Measurements from ENCODE around the gene STARD6.

The STARD6 gene

DNA sequence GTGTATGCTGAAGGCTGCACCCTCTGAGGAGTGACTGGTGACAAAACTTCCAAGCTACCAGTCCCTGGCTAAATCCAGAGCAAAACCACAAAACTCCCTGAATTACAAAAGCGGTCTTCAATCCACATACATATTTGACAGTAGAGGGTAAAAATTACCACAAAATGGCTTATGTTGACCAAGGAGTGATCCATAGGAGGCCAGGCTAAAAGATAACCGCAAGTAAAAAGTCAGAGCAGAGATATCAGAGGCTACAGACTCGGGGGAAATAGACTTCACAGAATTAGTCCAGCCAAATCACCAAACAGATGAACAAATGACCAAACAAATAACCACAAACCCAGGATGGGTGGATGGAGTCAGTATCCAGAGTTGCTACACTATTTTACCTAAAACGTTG is 19.4 kb downstream of the STARD6 start:
- H3K4me3 ChIP-seq (replicated peaks; ENCODE audit: low read depth, low read length) = no peak overlapping the region
- TF ChIP-seq, protein P1, sequence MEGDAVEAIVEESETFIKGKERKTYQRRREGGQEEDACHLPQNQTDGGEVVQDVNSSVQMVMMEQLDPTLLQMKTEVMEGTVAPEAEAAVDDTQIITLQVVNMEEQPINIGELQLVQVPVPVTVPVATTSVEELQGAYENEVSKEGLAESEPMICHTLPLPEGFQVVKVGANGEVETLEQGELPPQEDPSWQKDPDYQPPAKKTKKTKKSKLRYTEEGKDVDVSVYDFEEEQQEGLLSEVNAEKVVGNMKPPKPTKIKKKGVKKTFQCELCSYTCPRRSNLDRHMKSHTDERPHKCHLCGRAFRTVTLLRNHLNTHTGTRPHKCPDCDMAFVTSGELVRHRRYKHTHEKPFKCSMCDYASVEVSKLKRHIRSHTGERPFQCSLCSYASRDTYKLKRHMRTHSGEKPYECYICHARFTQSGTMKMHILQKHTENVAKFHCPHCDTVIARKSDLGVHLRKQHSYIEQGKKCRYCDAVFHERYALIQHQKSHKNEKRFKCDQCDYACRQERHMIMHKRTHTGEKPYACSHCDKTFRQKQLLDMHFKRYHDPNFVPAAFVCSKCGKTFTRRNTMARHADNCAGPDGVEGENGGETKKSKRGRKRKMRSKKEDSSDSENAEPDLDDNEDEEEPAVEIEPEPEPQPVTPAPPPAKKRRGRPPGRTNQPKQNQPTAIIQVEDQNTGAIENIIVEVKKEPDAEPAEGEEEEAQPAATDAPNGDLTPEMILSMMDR (IDR thresholded peaks at IDR 0.05; ENCODE audit: low read length, missing control alignments) = no peak
- no peak for DNase-seq (ENCODE audit: low read depth)

DNA sequence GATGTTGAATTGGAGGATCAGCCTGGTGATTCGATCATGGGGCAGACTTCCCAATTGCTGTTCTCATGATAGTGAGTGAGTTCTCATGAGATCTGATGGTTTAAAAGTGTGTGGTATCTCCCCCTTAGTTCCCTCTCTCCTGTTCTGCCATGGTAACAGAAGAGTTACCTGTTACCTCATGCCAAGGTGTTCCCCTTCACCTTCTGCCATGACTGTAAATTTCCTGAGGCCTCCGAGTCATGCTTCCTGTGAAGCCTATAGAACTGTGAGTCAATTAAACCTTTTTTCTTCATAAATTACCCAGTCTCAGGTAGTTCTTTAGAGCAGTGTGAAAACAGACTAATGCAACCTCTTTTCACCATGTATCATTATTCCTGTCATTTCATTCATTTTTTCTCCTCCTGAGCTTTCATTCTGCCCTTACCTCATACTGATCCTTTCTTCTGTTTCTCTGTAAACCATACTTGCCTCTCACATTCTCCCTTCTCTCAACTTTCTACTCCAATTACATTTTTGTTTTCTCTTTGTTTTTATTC is 22.0 kb downstream of the STARD6 start:
- DNase-seq (ENCODE audit: low read depth) = no peak
- H3K4me3 ChIP-seq (replicated peaks; ENCODE audit: low read depth, low read length) = no peak overlapping the region
- TF ChIP-seq, protein P1 (IDR thresholded peaks at IDR 0.05; ENCODE audit: low read length, missing control alignments) = no peak

DNA sequence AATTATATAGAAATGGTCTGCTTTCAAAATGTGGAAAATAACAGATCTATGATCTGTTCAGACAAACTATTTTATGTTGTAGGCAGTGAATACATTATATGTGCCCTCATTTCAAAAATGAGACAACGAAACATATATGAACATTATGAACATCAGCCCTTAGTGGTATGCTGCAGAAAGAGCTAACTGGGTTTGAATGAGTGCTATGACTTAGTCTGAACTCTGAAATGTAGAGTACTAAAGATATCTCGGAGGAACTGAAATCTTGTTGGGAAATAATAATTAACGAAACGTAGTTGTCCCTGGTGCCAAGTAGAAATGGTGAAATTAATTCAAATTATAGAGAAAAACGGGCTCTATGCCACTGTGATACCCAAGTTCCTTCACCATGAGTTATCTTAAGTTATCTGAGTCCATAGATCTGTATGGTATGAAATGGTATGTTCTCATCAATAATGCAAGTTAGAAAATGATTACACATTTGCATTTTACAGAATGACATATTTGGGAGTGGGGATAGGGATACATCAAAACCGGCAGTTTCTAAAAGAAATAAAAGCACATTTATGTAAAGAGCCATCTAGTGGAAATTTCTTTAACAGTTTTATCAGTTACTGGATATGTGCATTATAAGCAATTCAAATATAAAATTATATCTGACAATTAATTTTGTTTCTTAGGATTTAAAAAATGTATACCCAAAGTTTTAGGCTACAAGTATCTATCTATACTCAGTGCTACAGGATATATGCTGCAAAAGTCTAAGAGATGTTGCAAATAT is 26.7 kb downstream of the STARD6 start:
- TF ChIP-seq, protein P1 (IDR thresholded peaks at IDR 0.05; ENCODE audit: low read length, missing control alignments) = peak; percentile 12
- DNase-seq (ENCODE audit: low read depth) = no peak
- H3K4me3 ChIP-seq (replicated peaks; ENCODE audit: low read depth, low read length) = no peak overlapping the region

DNA sequence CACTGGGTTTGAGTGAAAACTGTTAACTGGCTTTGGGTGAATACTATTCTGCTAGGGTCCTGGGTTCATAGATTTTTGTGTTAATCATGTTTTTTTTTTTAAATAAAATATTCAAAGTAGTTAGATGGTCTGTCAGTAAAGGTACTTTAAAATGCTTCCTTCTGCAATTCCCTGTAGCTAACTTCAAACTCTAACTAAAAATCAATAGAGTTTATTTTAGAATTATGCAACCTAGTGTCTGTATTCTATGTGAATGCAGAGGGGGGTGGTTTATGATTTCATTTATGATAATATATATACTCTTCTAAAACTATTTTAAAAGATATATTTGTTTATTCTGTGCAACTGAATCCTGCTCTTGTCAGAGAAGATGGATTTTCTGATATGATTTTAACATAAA is 27.9 kb downstream of the STARD6 start:
- TF ChIP-seq, protein P1 (IDR thresholded peaks at IDR 0.05; ENCODE audit: low read length, missing control alignments) = no peak
- no peak for DNase-seq (ENCODE audit: low read depth)

GRCh38 chr18:54327818-54328217 is 29.8 kb downstream of the STARD6 start:
- no peak overlapping the region for H3K4me3 ChIP-seq (replicated peaks; ENCODE audit: low read depth, low read length)
- TF ChIP-seq, protein P1 (IDR thresholded peaks at IDR 0.05; ENCODE audit: low read length, missing control alignments) = no peak
- no peak for DNase-seq (ENCODE audit: low read depth)

More for the DNA sequence above, 27.9 kb downstream of the STARD6 start:
- H3K4me3 ChIP-seq (replicated peaks; ENCODE audit: low read depth, low read length) = no peak overlapping the region

DNA sequence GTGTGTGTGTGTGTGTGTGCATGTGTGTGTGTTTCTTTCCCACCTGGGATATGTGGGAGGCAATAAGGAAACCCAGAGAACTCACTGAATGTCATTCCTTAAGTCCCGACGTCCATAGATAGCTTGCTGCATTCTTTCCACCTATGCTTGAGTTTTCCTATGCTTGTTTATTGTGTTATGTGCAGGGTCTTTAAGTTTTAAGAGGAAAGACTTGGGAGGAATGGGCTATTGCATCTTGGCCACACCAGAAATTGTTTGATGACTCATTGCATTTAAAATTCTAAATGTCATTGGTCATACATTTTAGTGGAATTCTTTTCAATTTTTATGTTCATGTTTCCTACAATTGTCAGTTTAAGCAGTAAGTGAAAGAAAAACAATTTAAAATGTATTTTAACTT is 33.7 kb downstream of the STARD6 start:
- DNase-seq (ENCODE audit: low read depth) = no peak
- TF ChIP-seq, protein P1 (IDR thresholded peaks at IDR 0.05; ENCODE audit: low read length, missing control alignments) = no peak
- no peak overlapping the region for H3K4me3 ChIP-seq (replicated peaks; ENCODE audit: low read depth, low read length)

GRCh38 chr18:54323561-54323960 is 34.1 kb downstream of the STARD6 start:
- no peak overlapping the region for H3K4me3 ChIP-seq (replicated peaks; ENCODE audit: low read depth, low read length)
- no peak for DNase-seq (ENCODE audit: low read depth)
- TF ChIP-seq, protein P1 (IDR thresholded peaks at IDR 0.05; ENCODE audit: low read length, missing control alignments) = no peak

Measured in fibroblast of pulmonary artery (primary cell).